Neural progenitor cell (in vitro differentiated cells): ENCODE data around the gene SETD2. TPM values are rescaled to one million over a fixed set of nuclear protein-coding genes. Genes with fewer than 3 reads are reported as not detected.

Experiments
- DNase-seq: peaks from one replicate; pipeline ENCODE4 v3.0.0-alpha.2; 2016; ENCODE audit warnings: low spot score
- H2AFZ ChIP-seq: fragments of 200-600 bp; sonication (generic); replicated peaks from 2 replicates; pipeline ENCODE4 v1.6.1; 2016; ENCODE audit warnings: antibody characterized with exemption
- H3F3A ChIP-seq: fragments of 200-600 bp; sonication (generic); 2 replicates; pipeline ENCODE4 v1.6.1; 2016; ENCODE audit warnings: antibody characterized with exemption, low read depth
- H3K27ac ChIP-seq: fragments of 200-600 bp; sonication (generic); 2 replicates; pipeline ENCODE4 v1.5.1; 2016; ENCODE audit warnings: mild to moderate bottlenecking
- H3K27me3 ChIP-seq: fragments of 200-600 bp; sonication (generic); 2 replicates; pipeline ENCODE4 v1.6.1; 2016; ENCODE audit warnings: mild to moderate bottlenecking, moderate library complexity
- H3K36me3 ChIP-seq: fragments of 200-600 bp; sonication (generic); 2 replicates; pipeline ENCODE4 v1.5.1; 2016
- H3K4me1 ChIP-seq: fragments of 200-600 bp; sonication (generic); 2 replicates; pipeline ENCODE4 v1.6.1; 2016; ENCODE audit warnings: mixed run types
- H3K4me2 ChIP-seq: fragments of 200-600 bp; sonication (generic); 2 replicates; pipeline ENCODE4 v1.6.1; 2016
- H3K4me3 ChIP-seq: fragments of 200-600 bp; sonication (generic); 2 replicates; pipeline ENCODE4 v1.5.1; 2016
- H3K79me2 ChIP-seq: fragments of 200-600 bp; sonication (generic); 2 replicates; pipeline ENCODE4 v1.6.1; 2016; ENCODE audit warnings: low read depth
- H3K9ac ChIP-seq: fragments of 200-600 bp; sonication (generic); 2 replicates; pipeline ENCODE4 v1.6.1; 2016
- H3K9me3 ChIP-seq: fragments of 200-600 bp; sonication (generic); 2 replicates; pipeline ENCODE4 v1.5.1; 2016; ENCODE audit warnings: low read depth
- H4K20me1 ChIP-seq: fragments of 200-600 bp; sonication (generic); 2 replicates; pipeline ENCODE4 v1.6.1; 2016; ENCODE audit warnings: low read depth
- H3K27ac Mint-ChIP-seq: 3 replicates; pipeline ENCODE4 v1.8.0; 2021; ENCODE audit warnings: mixed read lengths
- H3K27me3 Mint-ChIP-seq: 2 replicates; pipeline ENCODE4 v1.8.0; 2022; ENCODE audit warnings: low read depth, mild to moderate bottlenecking, inconsistent platforms, moderate library complexity, mixed read lengths; ENCODE audit not compliant: insufficient read depth
- H3K36me3 Mint-ChIP-seq: 3 replicates; pipeline ENCODE4 v1.8.0; 2021; ENCODE audit warnings: mixed read lengths
- H3K4me1 Mint-ChIP-seq: 3 replicates; pipeline ENCODE4 v1.8.0; 2021; ENCODE audit warnings: mixed read lengths
- H3K4me3 Mint-ChIP-seq: 3 replicates; pipeline ENCODE4 v1.8.0; 2021; ENCODE audit warnings: mild to moderate bottlenecking, moderate library complexity, mixed read lengths
- H3K9me3 Mint-ChIP-seq: 3 replicates; pipeline ENCODE4 v1.8.0; 2020; ENCODE audit warnings: mixed read lengths
- CTCF ChIP-seq: fragments of 200-600 bp; sonication (generic); IDR thresholded peaks from 2 replicates; pipeline ENCODE4 v1.5.1; 2017; ENCODE audit warnings: antibody characterized with exemption, mild to moderate bottlenecking
- EZH2 ChIP-seq: fragments of 200-600 bp; sonication (generic); IDR thresholded peaks from 2 replicates; pipeline ENCODE4 v1.6.1; 2017; ENCODE audit warnings: antibody characterized with exemption, mild to moderate bottlenecking, moderate library complexity
- EZH2phosphoT487 ChIP-seq: fragments of 200-600 bp; sonication (generic); IDR thresholded peaks from 2 replicates; pipeline ENCODE4 v1.6.1; 2017; ENCODE audit warnings: antibody characterized with exemption
- total RNA-seq: library from RNA; depleted of rRNA; stranded (reverse); fragments of >200 nt; gene quantifications from 2 replicates; pipeline ENCODE4 v1.2.3, GENCODE V29; 2015; ENCODE audit warnings: low replicate concordance

Gene SETD2
- total RNA-seq, 1 donor from 2014 or later: 46.0 TPM

- Mint-ChIP-seq H3K27ac (no peak overlapping the region), H3K9me3 (no peaks in the 10 kb centered on the region), H3K4me3 (peak overlapping the region; percentile 85), H3K4me1 (peaks cover 29% of the 10 kb centered on the region), H3K36me3 (no peaks in the 10 kb centered on the region), H3K27me3 (peaks cover 9% of the 10 kb centered on the region)
- DNase-seq: no peak
- TF ChIP-seq CTCF: no peak
- no peak for TF ChIP-seq EZH2
- TF ChIP-seq EZH2phosphoT487: no peak
- Histone ChIP-seq H3K9me3 (no peaks in the 10 kb centered on the region), H3F3A (no peaks in the 10 kb centered on the region), H3K4me2 (peak overlapping the region; percentile 88), H3K27me3 (no peaks in the 10 kb centered on the region), H4K20me1 (peaks cover 14% of the 10 kb centered on the region), H3K4me1 (no peaks in the 10 kb centered on the region), H3K79me2 (peaks cover 15% of the 10 kb centered on the region), H3K27ac (no peak overlapping the region), H3K9ac (no peak overlapping the region), H3K4me3 (peak overlapping the region; percentile 68), H2AFZ (peak overlapping the region; percentile 92), H3K36me3 (no peaks in the 10 kb centered on the region)
Observed at GRCh38 chr3:46979958-46980497, 183.9 kb downstream of the SETD2 start.

GRCh38 chr3:46978985-46979944, 184.6 kb downstream of the SETD2 start, which contains the start of gene NBEAL2:
TSS of gene NBEAL2 (plus strand) at chr3:46979666. CDS start at chr3:46979862, 196 bp downstream.
- Mint-ChIP-seq H3K27me3 (peaks cover 12% of the 10 kb centered on the region), H3K27ac (peak within 1 kb of the TSS; percentile 81), H3K36me3 (peaks cover 5% of the 10 kb centered on the region), H3K4me1 (peaks cover 36% of the 10 kb centered on the region), H3K9me3 (no peaks in the 10 kb centered on the region), H3K4me3 (peak within 1 kb of the TSS; percentile 86)
- H3K4me3 ChIP-seq: peak within 1 kb of the TSS; percentile 68
- H3K79me2 ChIP-seq: peaks cover 22% of the 10 kb centered on the region
- peak within 1 kb of the TSS; percentile 88 for H3K4me2 ChIP-seq
- H3K4me1 ChIP-seq: no peaks in the 10 kb centered on the region
- H3K27me3 ChIP-seq: no peaks in the 10 kb centered on the region
- H4K20me1 ChIP-seq: peaks cover 20% of the 10 kb centered on the region
- no peaks in the 10 kb centered on the region for H3F3A ChIP-seq
- H3K9me3 ChIP-seq: no peaks in the 10 kb centered on the region
- H3K36me3 ChIP-seq: no peaks in the 10 kb centered on the region
- H3K27ac ChIP-seq: no peak within 1 kb of the TSS
- peak within 1 kb of the TSS; percentile 92 for H2AFZ ChIP-seq
- TF ChIP-seq EZH2phosphoT487 (no peak), EZH2 (peak; percentile 24)
- DNase-seq: peak; percentile 95
- H3K9ac ChIP-seq: no peak within 1 kb of the TSS

GRCh38 chr3:46978381-46978780, 185.5 kb downstream of the SETD2 start:
- Mint-ChIP-seq H3K9me3 (no peaks in the 10 kb centered on the region), H3K4me1 (peaks cover 35% of the 10 kb centered on the region), H3K27me3 (peaks cover 12% of the 10 kb centered on the region), H3K27ac (no peak overlapping the region), H3K4me3 (peak overlapping the region; percentile 100), H3K36me3 (peaks cover 6% of the 10 kb centered on the region)
- Histone ChIP-seq H3K4me1 (no peaks in the 10 kb centered on the region), H3K9me3 (no peaks in the 10 kb centered on the region), H3K4me2 (peak overlapping the region; percentile 88), H3K9ac (no peak overlapping the region), H2AFZ (no peak overlapping the region), H3K27me3 (no peaks in the 10 kb centered on the region), H3K36me3 (no peaks in the 10 kb centered on the region), H3K27ac (no peak overlapping the region), H3K4me3 (no peak overlapping the region), H3F3A (no peaks in the 10 kb centered on the region), H4K20me1 (peaks cover 20% of the 10 kb centered on the region), H3K79me2 (peaks cover 31% of the 10 kb centered on the region)
- DNase-seq: no peak
- TF ChIP-seq EZH2phosphoT487 (no peak), EZH2 (no peak), CTCF (no peak)
